Activated CD4-positive, alpha-beta T cell treated with anti-CD3 and anti-CD28 coated beads, Interleukin-2, Interleukin-4, amounts not matched to agents 100 ng/mL and 50 ng/mL, durations not matched to agents 16 hours and 8 hours (primary cell): ENCODE results near the gene CTSW.
A peak's percentile ranks its signal among the peaks of the same experiment; 100 is the strongest.

Experiments used
- DNase-seq: peaks from one replicate; pipeline ENCODE4 v3.0.0-alpha.2; 2020; ENCODE audit warnings: low spot score

Gene CTSW

GRCh38 chr11:65855927-65856363 is 23.7 kb upstream of the CTSW start:
- DNase-seq: no peak

GRCh38 chr11:65856689-65857499 is 22.7 kb upstream of the CTSW start:
- DNase-seq: peak; percentile 82

GRCh38 chr11:65857500-65857852 is 22.2 kb upstream of the CTSW start:
- no peak for DNase-seq

- peak; percentile 98 for DNase-seq
These were observed 21.6 kb upstream of the CTSW start, which contains the start of gene CFL1 for GRCh38 chr11:65857853-65858680. CFL1 (minus strand) TSS chr11:65858180; CDS start chr11:65858099, 81 bp downstream.

- no peak for DNase-seq
These were observed 21.0 kb upstream of the CTSW start for GRCh38 chr11:65858681-65859087.

- peak; percentile 98 for DNase-seq
These were observed 20.4 kb upstream of the CTSW start for GRCh38 chr11:65859095-65859811.

- no peak for DNase-seq
These were observed 19.8 kb upstream of the CTSW start for GRCh38 chr11:65859812-65860277.

- DNase-seq: peak; percentile 97
These were observed 19.1 kb upstream of the CTSW start, which contains the start of gene MUS81 for GRCh38 chr11:65860278-65861164. MUS81 (plus strand) TSS chr11:65860433; CDS start chr11:65860754, 321 bp downstream.

GRCh38 chr11:65861165-65861505 is 18.5 kb upstream of the CTSW start:
- no peak for DNase-seq

- no peak for DNase-seq
These were observed 18.0 kb upstream of the CTSW start for GRCh38 chr11:65861533-65862183.

GRCh38 chr11:65862191-65862735 is 17.4 kb upstream of the CTSW start:
- DNase-seq: no peak

GRCh38 chr11:65862941-65863888 is 16.4 kb upstream of the CTSW start:
- no peak for DNase-seq

GRCh38 chr11:65863889-65864705 is 15.5 kb upstream of the CTSW start:
- DNase-seq: no peak

- DNase-seq: no peak
These were observed 14.7 kb upstream of the CTSW start for GRCh38 chr11:65864706-65865471.

GRCh38 chr11:65865550-65866172 is 14.0 kb upstream of the CTSW start:
- DNase-seq: no peak

- DNase-seq: no peak
These were observed 12.9 kb upstream of the CTSW start for GRCh38 chr11:65866509-65867283.
